Measurements from ENCODE around the gene FILIP1L. TPM values are rescaled to one million over a fixed set of nuclear protein-coding genes. Genes with fewer than 3 reads are reported as not detected.

Gene FILIP1L
- total and polyA plus RNA-seq, 8 donors = 10.6 to 98.4 (median 57.0) TPM

GRCh38 chr3:100003609-100004503 lies 110.4 kb downstream of the FILIP1L start:
- peak overlapping the region in 2 of 5 donors; percentile 61 to 69 for H3K27ac ChIP-seq
- peaks cover 27 to 69% (median 46%) of the 10 kb centered on the region in 4 donors for H3K4me1 ChIP-seq
- H3K36me3 ChIP-seq = no peaks in the 10 kb centered on the region
- no peaks in the 10 kb centered on the region for H3K9me3 ChIP-seq
- WGBS, 5 donors = 84 to 95% (median 92%) methylated on average over 4 of the region's 4 CpGs
- H3K4me3 ChIP-seq = no peak overlapping the region
- no peak for DNase-seq
- intact Hi-C loops (cut with DNase I; ENCODE audit: low total_unique reads) = no loop called here
- H3K27me3 ChIP-seq = no peaks in the 10 kb centered on the region
- no peak for TF ChIP-seq POLR2AphosphoS5 (IDR thresholded peaks at IDR 0.05)
- TF ChIP-seq POLR2A (IDR thresholded peaks at IDR 0.05) = no peak
- no peak for TF ChIP-seq CTCF (IDR thresholded peaks at IDR 0.05)
- no peak for TF ChIP-seq EP300 (IDR thresholded peaks at IDR 0.05)

- Histone ChIP-seq H3K9me3 (no peaks in the 10 kb centered on the region), H3K27me3 (no peaks in the 10 kb centered on the region), H3K36me3 (no peaks in the 10 kb centered on the region), H3K27ac (peak overlapping the region; percentile 7 to 60 (median 38)), H3K4me3 (no peak overlapping the region), H3K4me1 (peaks cover 20 to 58% (median 41%) of the 10 kb centered on the region in 4 donors)
- TF ChIP-seq POLR2AphosphoS5 (IDR thresholded peaks at IDR 0.05) (peak; percentile 4 to 80 (median 29)), POLR2A (IDR thresholded peaks at IDR 0.05) (no peak)
- WGBS, 5 donors = 37 to 55% (median 39%) methylated on average over 4 of the region's 4 CpGs
- peak; percentile 27 to 87 for DNase-seq
- intact Hi-C loops (cut with DNase I; ENCODE audit: low total_unique reads) = no loop called here
These were observed 111.5 kb downstream of the FILIP1L start for GRCh38 chr3:100002599-100003350.

- TF ChIP-seq POLR2A (IDR thresholded peaks at IDR 0.05) = no peak
- no peak for TF ChIP-seq POLR2AphosphoS5 (IDR thresholded peaks at IDR 0.05)
- no peak for TF ChIP-seq EP300 (IDR thresholded peaks at IDR 0.05)
- no peak for TF ChIP-seq CTCF (IDR thresholded peaks at IDR 0.05)
- no peaks in the 10 kb centered on the region for H3K9me3 ChIP-seq
- no peaks in the 10 kb centered on the region for H3K27me3 ChIP-seq
- no peaks in the 10 kb centered on the region for H3K36me3 ChIP-seq
- H3K27ac ChIP-seq = no peak overlapping the region
- H3K4me3 ChIP-seq = no peak overlapping the region
- peaks cover 20 to 48% (median 31%) of the 10 kb centered on the region in 4 donors for H3K4me1 ChIP-seq
- peak in 1 of 2 donors; percentile 47 for DNase-seq
- intact Hi-C loops (cut with DNase I; ENCODE audit: low total_unique reads) = no loop called here
- WGBS, 5 donors = 76 to 99% (median 93%) methylated on average over 8 of the region's 8 CpGs
These were observed 112.6 kb downstream of the FILIP1L start for GRCh38 chr3:100001526-100002270.

- no peaks in the 10 kb centered on the region for H3K27me3 ChIP-seq
- TF ChIP-seq POLR2A (IDR thresholded peaks at IDR 0.05) = no peak
- TF ChIP-seq POLR2AphosphoS5 (IDR thresholded peaks at IDR 0.05) = no peak
- TF ChIP-seq CTCF (IDR thresholded peaks at IDR 0.05) = no peak
- TF ChIP-seq EP300 (IDR thresholded peaks at IDR 0.05) = no peak
- no peaks in the 10 kb centered on the region for H3K36me3 ChIP-seq
- H3K4me1 ChIP-seq = peaks cover 17 to 42% (median 26%) of the 10 kb centered on the region in 4 donors
- intact Hi-C loops (cut with DNase I; ENCODE audit: low total_unique reads) = no loop called here
- no peak overlapping the region for H3K27ac ChIP-seq
- WGBS, 5 donors = 88 to 96% (median 91%) methylated on average over 3 of the region's 3 CpGs
- H3K4me3 ChIP-seq = no peak overlapping the region
- no peaks in the 10 kb centered on the region for H3K9me3 ChIP-seq
- DNase-seq = no peak
These were observed 113.2 kb downstream of the FILIP1L start for GRCh38 chr3:100001083-100001482.

Measured in stomach (tissue), 9 donors.